SKM-1 treated with dmso at 0.1 percent for 144 hours (cell line): ENCODE measurements around the gene LHFPL2.

Experiments
- DNase-seq: peaks from one replicate; lab custom pipeline; 2025; ENCODE audit not compliant: unreplicated experiment; lab: John Stamatoyannopoulos, UW

The LHFPL2 gene

GRCh38 chr5:78506261-78507024, 142.1 kb downstream of the LHFPL2 start:
- DNase-seq: no peak

GRCh38 chr5:78505860-78506259, 142.7 kb downstream of the LHFPL2 start:
- no peak for DNase-seq

- DNase-seq: no peak
These were observed 143.6 kb downstream of the LHFPL2 start for GRCh38 chr5:78504704-78505677.

- DNase-seq: no peak
These were observed 144.5 kb downstream of the LHFPL2 start for GRCh38 chr5:78503958-78504653.

GRCh38 chr5:78501411-78502352, 146.9 kb downstream of the LHFPL2 start:
- DNase-seq: no peak

GRCh38 chr5:78500871-78501270, 147.7 kb downstream of the LHFPL2 start:
- no peak for DNase-seq

GRCh38 chr5:78500028-78500427, 148.5 kb downstream of the LHFPL2 start:
- no peak for DNase-seq

- DNase-seq: no peak
These were observed 149.1 kb downstream of the LHFPL2 start for GRCh38 chr5:78499485-78499884.

- no peak for DNase-seq
These were observed 150.7 kb downstream of the LHFPL2 start for GRCh38 chr5:78497573-78498533.

GRCh38 chr5:78496373-78496772, 152.2 kb downstream of the LHFPL2 start:
- no peak for DNase-seq

- no peak for DNase-seq
These were observed 152.8 kb downstream of the LHFPL2 start for GRCh38 chr5:78495800-78496199.

GRCh38 chr5:78492650-78493049, 155.9 kb downstream of the LHFPL2 start:
- DNase-seq: no peak

GRCh38 chr5:78492224-78492623, 156.3 kb downstream of the LHFPL2 start:
- DNase-seq: no peak

GRCh38 chr5:78490709-78491485, 157.7 kb downstream of the LHFPL2 start:
- no peak for DNase-seq

- no peak for DNase-seq
These were observed 160.7 kb downstream of the LHFPL2 start for GRCh38 chr5:78487846-78488245.

GRCh38 chr5:78486218-78486617, 162.4 kb downstream of the LHFPL2 start:
- DNase-seq: no peak

GRCh38 chr5:78483809-78484521, 164.6 kb downstream of the LHFPL2 start:
- DNase-seq: peak; percentile 99

- DNase-seq: no peak
These were observed 165.6 kb downstream of the LHFPL2 start for GRCh38 chr5:78482948-78483347.
